ENCODE measurements around the gene FN1. TPM values are rescaled to one million over a fixed set of nuclear protein-coding genes. Genes with fewer than 3 reads are reported as not detected.

The FN1 gene
- total and polyA plus RNA-seq, 2 donors (not counting 1 experiment from before 2014, with no cell fraction given) = 3,629 to 5,906 TPM

GRCh38 chr2:215461836-215462532 is 26.1 kb upstream of the FN1 start:
- Histone ChIP-seq H3K4me3 (replicated peaks in 1 of 4; ENCODE audit: control extremely low read depth in 1 of 4, insufficient read depth in 1 of 4, low read depth in 3 of 4, low read length in 4 of 4) (no peak overlapping the region), H2AFZ (ENCODE audit: low read length) (no peak overlapping the region), H3K4me1 (ENCODE audit: control insufficient read depth, extremely low read depth, insufficient read depth, low read length) (peaks cover 15% of the 10 kb centered on the region), H3K27ac (ENCODE audit: insufficient read depth, low read length) (no peak overlapping the region), H3K9ac (ENCODE audit: insufficient read depth, low read length) (no peak overlapping the region), H3K27me3 (ENCODE audit: control insufficient read depth, insufficient read depth, low read length) (no peaks in the 10 kb centered on the region), H3K36me3 (ENCODE audit: control insufficient read depth, insufficient read depth, low read length) (no peaks in the 10 kb centered on the region), H4K20me1 (ENCODE audit: control insufficient read depth, extremely low read depth, insufficient read depth, low read length) (no peaks in the 10 kb centered on the region), H3K4me2 (ENCODE audit: extremely low read depth, insufficient read depth, low read length) (no peak overlapping the region), H3K79me2 (ENCODE audit: control insufficient read depth, insufficient read depth, low read length) (no peaks in the 10 kb centered on the region), H3K9me3 (ENCODE audit: control insufficient read depth, insufficient read depth, low read depth, low read length) (no peaks in the 10 kb centered on the region)
- TF ChIP-seq EZH2 (IDR thresholded peaks at IDR 0.05; ENCODE audit: low read length, missing control alignments) = no peak
- TF ChIP-seq, protein P1, sequence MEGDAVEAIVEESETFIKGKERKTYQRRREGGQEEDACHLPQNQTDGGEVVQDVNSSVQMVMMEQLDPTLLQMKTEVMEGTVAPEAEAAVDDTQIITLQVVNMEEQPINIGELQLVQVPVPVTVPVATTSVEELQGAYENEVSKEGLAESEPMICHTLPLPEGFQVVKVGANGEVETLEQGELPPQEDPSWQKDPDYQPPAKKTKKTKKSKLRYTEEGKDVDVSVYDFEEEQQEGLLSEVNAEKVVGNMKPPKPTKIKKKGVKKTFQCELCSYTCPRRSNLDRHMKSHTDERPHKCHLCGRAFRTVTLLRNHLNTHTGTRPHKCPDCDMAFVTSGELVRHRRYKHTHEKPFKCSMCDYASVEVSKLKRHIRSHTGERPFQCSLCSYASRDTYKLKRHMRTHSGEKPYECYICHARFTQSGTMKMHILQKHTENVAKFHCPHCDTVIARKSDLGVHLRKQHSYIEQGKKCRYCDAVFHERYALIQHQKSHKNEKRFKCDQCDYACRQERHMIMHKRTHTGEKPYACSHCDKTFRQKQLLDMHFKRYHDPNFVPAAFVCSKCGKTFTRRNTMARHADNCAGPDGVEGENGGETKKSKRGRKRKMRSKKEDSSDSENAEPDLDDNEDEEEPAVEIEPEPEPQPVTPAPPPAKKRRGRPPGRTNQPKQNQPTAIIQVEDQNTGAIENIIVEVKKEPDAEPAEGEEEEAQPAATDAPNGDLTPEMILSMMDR (conservative IDR thresholded peaks at IDR 0.05 in 1 of 2, IDR thresholded peaks at IDR 0.05 in 1 of 2; ENCODE audit: low read depth in 1 of 2, low read length in 2 of 2) = no peak
- DNase-seq (ENCODE audit: low read depth in 2 of 2) = peak; percentile 39 to 85

DNA sequence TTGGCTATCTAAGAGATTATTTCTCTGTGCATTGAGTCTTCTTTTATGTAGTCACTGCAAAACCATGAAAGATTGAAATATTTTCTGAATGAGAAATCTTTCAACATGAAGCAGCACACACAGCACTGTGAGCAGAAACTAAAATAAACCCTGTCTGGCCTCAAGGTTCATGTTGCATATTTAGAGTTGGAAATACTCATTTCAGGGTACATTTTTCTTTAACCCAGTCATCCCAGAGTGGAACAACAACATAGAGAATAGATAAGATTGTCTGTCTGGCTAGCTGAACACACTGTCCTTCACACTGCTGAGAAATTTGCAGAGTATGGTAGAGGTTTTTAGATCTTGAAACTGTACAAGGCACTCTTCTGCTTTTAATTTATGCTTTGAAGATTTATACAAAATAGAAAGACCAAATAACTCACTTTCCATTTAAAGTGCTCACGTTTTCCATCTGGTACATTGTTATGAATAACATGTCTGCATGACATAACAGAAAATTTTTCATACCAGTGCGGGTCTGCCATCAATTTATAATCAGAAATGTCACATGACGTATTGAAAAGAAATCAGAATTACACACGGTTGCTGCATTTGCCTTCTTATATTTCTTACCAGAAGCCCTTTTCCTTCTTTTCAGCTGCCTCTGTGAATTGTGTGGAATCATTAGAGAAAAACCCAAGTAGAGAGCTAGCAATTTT is 25.0 kb upstream of the FN1 start:
- Histone ChIP-seq H3K4me2 (ENCODE audit: extremely low read depth, insufficient read depth, low read length) (peak overlapping the region; percentile 70), H3K4me3 (replicated peaks in 1 of 4; ENCODE audit: control extremely low read depth in 1 of 4, insufficient read depth in 1 of 4, low read depth in 3 of 4, low read length in 4 of 4) (no peak overlapping the region), H3K9me3 (ENCODE audit: control insufficient read depth, insufficient read depth, low read depth, low read length) (no peaks in the 10 kb centered on the region), H2AFZ (ENCODE audit: low read length) (no peak overlapping the region), H3K79me2 (ENCODE audit: control insufficient read depth, insufficient read depth, low read length) (no peaks in the 10 kb centered on the region), H3K4me1 (ENCODE audit: control insufficient read depth, extremely low read depth, insufficient read depth, low read length) (peaks cover 14% of the 10 kb centered on the region), H4K20me1 (ENCODE audit: control insufficient read depth, extremely low read depth, insufficient read depth, low read length) (no peaks in the 10 kb centered on the region), H3K27ac (ENCODE audit: insufficient read depth, low read length) (no peak overlapping the region), H3K36me3 (ENCODE audit: control insufficient read depth, insufficient read depth, low read length) (no peaks in the 10 kb centered on the region), H3K9ac (ENCODE audit: insufficient read depth, low read length) (no peak overlapping the region), H3K27me3 (ENCODE audit: control insufficient read depth, insufficient read depth, low read length) (no peaks in the 10 kb centered on the region)
- no peak for TF ChIP-seq EZH2 (IDR thresholded peaks at IDR 0.05; ENCODE audit: low read length, missing control alignments)
- TF ChIP-seq, protein P1 (conservative IDR thresholded peaks at IDR 0.05 in 1 of 2, IDR thresholded peaks at IDR 0.05 in 1 of 2; ENCODE audit: low read depth in 1 of 2, low read length in 2 of 2) = no peak
- peak; percentile 95 to 98 for DNase-seq (ENCODE audit: low read depth in 2 of 2)

DNA sequence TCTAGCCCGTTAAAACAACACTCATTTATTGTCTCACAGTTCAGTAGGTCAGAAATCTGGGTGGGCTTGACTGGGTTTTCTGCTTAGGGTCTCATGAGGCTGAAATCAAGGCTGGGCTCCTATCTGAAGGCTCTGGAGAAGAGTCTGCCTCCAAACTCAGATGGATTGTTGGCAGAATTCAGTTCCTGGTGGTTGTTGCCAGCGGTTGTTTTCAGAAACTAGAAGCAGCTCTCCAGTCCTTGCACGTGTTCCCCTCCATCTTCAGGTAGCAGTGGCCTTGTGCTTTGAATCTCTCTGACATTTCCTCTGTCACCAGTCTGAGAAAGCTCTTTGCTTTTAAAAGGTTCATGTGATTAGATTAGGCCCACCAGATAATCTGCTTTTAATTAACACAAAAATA is 20.1 kb upstream of the FN1 start:
- no peak overlapping the region for H3K4me3 ChIP-seq (replicated peaks in 1 of 4; ENCODE audit: control extremely low read depth in 1 of 4, insufficient read depth in 1 of 4, low read depth in 3 of 4, low read length in 4 of 4)
- H3K9ac ChIP-seq (ENCODE audit: insufficient read depth, low read length) = no peak overlapping the region
- no peaks in the 10 kb centered on the region for H3K27me3 ChIP-seq (ENCODE audit: control insufficient read depth, insufficient read depth, low read length)
- H3K4me1 ChIP-seq (ENCODE audit: control insufficient read depth, extremely low read depth, insufficient read depth, low read length) = peaks cover 8% of the 10 kb centered on the region
- no peak for DNase-seq (ENCODE audit: low read depth in 2 of 2)
- H2AFZ ChIP-seq (ENCODE audit: low read length) = no peak overlapping the region
- no peak overlapping the region for H3K4me2 ChIP-seq (ENCODE audit: extremely low read depth, insufficient read depth, low read length)
- H3K79me2 ChIP-seq (ENCODE audit: control insufficient read depth, insufficient read depth, low read length) = no peaks in the 10 kb centered on the region
- TF ChIP-seq, protein P1 (conservative IDR thresholded peaks at IDR 0.05 in 1 of 2, IDR thresholded peaks at IDR 0.05 in 1 of 2; ENCODE audit: low read depth in 1 of 2, low read length in 2 of 2) = no peak
- no peak for TF ChIP-seq EZH2 (IDR thresholded peaks at IDR 0.05; ENCODE audit: low read length, missing control alignments)
- H3K27ac ChIP-seq (ENCODE audit: insufficient read depth, low read length) = no peak overlapping the region
- H4K20me1 ChIP-seq (ENCODE audit: control insufficient read depth, extremely low read depth, insufficient read depth, low read length) = no peaks in the 10 kb centered on the region
- H3K9me3 ChIP-seq (ENCODE audit: control insufficient read depth, insufficient read depth, low read depth, low read length) = no peaks in the 10 kb centered on the region
- H3K36me3 ChIP-seq (ENCODE audit: control insufficient read depth, insufficient read depth, low read length) = no peaks in the 10 kb centered on the region
